ENCODE results near the gene UBAC2.
A peak's percentile ranks its signal among the peaks of the same experiment; 100 is the strongest.

The UBAC2 gene

DNA sequence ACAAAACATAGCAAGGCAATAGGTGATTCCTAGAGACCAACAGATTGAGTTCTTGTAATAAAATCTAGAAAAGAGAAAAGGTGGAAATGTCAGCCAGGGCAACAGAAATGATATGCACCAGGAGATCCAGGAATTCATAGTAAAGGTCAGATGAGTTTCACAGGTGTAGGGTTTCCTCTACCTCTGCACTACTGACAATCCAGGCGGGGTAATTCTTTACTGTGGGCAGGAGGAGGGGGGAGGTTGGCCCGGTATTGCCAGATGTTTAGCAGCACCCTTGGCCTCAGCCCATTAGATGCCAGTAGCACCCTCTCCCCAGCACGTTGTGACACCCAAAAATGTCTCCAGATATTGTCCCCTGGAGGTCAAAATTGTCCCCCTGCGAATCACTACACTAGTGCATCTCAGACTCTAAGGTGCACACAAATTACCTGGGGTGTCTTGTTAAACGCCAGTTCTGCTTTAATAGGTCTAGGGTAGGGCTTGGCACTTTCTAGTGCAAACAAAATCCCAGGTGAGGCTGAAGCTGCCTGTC is 3.5 kb upstream of the UBAC2 start:
- H3K27ac ChIP-seq = peak overlapping the region; percentile 66
- no peak for TF ChIP-seq ZFX (IDR thresholded peaks at IDR 0.05)

DNA sequence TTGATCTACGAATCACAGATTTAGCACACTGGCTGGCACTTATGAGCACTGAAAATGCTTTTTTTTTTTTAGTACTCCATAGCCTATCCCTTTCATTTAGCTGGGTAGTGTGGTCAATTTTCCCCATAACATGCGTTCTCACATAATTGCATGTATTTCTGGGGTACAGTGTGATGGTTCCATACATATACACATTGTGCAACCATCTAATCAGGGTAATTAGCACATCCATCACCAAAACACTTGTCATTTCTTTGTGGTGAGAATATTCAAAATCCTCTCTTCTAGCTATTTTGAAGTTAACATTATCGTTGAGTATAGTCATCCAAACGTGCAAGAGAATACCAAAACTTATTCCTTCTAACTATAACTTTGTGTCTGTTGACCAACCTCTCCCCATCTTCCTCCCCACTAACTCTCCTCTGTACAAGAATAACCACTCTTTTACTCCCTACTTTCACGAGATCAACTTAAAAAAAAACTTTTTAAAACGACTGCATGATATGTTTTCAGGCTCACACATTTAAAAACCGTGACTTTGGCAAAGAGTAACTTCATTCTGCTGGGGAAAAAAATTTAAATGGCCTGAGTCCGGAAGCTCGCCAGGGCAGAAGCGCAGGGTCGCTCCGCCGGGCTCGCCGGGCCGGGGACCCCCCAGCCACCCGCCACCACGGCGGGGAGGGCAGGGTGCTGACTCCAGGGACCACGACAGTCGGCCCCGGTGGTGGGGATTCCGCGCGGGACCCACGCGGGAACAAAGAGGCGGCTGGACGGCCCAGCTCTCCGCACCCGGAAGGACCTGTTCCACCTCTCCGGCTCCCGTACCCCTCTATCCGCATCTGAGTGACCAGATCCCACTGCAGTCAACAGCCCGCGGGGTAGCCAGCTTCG is 868 bp upstream of the UBAC2 start:
- peak overlapping the region; percentile 95 for H3K27ac ChIP-seq
- no peak for TF ChIP-seq ZFX (IDR thresholded peaks at IDR 0.05)

DNA sequence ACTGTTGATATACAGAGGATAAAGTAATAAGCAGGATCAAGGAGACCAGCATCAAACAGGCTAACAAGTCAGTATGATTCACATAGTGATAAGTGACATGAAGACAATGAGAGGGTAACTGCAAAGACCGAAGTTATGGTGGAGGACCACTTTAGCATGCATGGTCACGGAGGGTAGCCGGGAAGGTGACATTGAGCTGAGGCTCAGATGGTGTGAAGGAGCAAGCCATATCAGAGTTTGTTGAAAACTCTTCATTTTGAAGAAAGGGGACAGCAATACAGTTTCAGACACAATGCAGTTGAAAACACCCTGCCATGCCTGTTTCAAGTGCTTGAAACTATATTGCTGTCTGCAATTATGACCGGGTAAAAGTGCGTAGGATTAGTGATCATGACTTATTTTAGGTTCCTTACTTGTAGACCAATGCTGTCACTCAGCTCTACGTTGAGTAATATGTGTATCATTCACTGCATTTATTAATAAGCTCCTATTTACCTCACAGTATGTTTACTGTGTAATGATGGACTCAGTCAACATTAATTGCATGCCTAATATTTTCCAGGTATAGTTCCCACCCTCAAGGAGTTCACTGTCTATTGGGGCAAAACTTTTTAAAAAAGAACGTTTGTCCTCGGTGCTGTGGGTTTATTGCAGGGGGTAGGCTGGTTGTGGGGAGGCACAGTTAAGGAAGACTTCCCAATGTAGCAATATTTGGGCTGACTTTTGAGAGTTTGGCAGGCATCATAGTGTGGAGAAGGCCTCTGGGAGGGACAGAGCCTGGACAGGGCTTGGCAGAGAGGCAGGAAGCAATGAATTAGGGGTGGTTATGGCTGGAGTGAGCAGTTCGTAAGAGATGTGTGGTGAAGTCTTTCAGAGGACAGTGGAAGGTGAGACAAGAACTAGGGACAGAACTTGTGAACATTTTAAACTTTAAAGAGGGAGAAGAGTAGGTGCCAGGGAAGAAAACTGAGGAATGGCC is 3.2 kb downstream of the UBAC2 start:
- TF ChIP-seq, protein P1, sequence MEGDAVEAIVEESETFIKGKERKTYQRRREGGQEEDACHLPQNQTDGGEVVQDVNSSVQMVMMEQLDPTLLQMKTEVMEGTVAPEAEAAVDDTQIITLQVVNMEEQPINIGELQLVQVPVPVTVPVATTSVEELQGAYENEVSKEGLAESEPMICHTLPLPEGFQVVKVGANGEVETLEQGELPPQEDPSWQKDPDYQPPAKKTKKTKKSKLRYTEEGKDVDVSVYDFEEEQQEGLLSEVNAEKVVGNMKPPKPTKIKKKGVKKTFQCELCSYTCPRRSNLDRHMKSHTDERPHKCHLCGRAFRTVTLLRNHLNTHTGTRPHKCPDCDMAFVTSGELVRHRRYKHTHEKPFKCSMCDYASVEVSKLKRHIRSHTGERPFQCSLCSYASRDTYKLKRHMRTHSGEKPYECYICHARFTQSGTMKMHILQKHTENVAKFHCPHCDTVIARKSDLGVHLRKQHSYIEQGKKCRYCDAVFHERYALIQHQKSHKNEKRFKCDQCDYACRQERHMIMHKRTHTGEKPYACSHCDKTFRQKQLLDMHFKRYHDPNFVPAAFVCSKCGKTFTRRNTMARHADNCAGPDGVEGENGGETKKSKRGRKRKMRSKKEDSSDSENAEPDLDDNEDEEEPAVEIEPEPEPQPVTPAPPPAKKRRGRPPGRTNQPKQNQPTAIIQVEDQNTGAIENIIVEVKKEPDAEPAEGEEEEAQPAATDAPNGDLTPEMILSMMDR (conservative IDR thresholded peaks at IDR 0.05) = no peak
- TF ChIP-seq ZFX (IDR thresholded peaks at IDR 0.05) = no peak
- no peak overlapping the region for H3K27ac ChIP-seq

DNA sequence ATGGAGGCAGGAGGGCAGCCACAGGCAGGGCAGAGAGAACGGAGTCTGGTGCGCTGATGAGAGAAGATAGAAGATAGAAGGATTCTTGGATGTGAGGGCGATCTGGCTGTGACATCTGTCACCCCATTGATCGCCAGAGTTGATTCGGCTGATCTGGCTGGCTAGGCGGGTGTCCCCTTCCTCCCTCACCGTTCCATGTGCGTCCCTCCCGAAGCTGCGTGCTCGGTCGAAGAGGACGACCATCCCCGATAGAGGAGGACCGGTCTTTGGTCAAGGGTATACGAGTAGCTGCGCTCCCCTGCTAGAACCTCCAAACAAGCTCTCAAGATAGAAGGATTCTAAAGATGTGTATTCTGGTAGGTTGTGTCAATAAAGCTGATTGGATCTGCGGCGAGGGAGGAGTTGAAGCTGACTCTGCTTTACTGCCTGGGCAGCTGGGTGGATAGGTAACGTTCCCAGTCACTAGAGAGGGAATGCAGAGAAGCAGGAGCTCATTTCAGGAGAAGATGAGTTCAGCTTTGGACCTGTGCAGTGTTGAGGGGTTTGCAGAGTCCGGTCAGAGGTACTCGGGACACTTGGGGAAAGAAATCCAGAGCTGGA is 5.1 kb downstream of the UBAC2 start:
- TF ChIP-seq, protein P1 (conservative IDR thresholded peaks at IDR 0.05) = no peak
- TF ChIP-seq ZFX (IDR thresholded peaks at IDR 0.05) = no peak
- no peak overlapping the region for H3K27ac ChIP-seq

DNA sequence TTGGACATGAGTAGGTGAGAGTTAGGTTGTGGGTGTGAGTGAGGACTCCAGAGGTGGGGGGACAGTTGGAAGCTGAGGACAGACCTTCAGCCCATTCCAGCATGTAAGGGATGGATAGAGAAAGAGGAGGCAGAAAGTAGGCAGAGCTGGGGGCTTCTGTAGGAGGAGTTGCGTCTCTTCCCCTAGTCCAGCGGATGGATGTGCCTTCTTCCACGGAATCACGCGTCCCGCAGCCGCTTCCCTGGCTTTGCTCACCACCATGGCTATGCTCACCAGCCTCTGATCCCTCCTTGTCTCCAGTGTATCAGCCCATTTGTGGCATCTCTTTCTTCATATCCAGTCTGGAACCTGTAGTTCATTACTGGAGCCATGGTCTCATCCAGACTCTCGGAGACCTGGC is 5.6 kb downstream of the UBAC2 start:
- no peak overlapping the region for H3K27ac ChIP-seq
- TF ChIP-seq, protein P1 (conservative IDR thresholded peaks at IDR 0.05) = no peak
- TF ChIP-seq ZFX (IDR thresholded peaks at IDR 0.05) = no peak

DNA sequence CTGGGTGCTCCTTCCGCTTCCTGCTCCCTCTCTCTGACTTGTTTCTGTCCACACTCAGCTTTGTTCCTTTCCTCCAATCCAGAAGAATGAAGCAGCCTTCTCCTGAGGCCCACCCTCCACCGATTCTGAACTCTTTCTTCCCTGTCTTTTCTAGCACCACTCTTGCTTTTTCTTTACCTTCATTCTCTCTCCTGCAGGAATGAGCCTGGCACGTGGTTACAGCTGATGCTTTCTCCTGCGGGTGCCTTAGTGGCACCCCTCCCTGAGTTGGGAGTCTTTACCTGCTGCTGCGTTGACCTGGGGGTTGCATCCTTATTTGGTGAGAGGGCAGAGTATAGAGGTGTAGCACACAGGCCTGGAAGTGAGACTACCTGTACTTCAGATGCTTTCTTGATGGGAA is 6.2 kb downstream of the UBAC2 start:
- H3K27ac ChIP-seq = no peak overlapping the region

DNA sequence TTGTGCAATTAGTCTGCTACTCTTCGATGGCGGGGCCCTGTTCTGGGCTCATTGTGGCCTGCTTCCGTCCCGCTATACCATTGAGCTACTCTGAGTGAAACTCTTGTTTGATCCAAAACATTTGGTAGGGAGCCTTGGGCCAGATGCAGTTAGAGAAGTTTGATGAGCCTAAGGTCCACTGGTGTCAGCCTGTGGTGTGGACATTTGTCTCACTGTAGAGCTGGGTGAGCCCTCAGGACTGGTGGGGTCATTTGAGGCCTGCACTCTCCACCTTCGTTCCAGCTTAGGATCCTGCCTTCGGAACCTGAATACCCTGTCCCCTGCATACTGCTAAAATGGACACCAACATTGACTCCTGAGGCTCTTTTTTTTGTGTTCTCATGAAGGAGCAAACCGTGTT is 6.9 kb downstream of the UBAC2 start:
- TF ChIP-seq, protein P1 (conservative IDR thresholded peaks at IDR 0.05) = no peak
- no peak for TF ChIP-seq ZFX (IDR thresholded peaks at IDR 0.05)
- no peak overlapping the region for H3K27ac ChIP-seq

More for the DNA sequence above, 6.2 kb downstream of the UBAC2 start:
- TF ChIP-seq, protein P1 (conservative IDR thresholded peaks at IDR 0.05) = no peak
- TF ChIP-seq ZFX (IDR thresholded peaks at IDR 0.05) = no peak
